HEK293 (cell line): ENCODE data around the gene EEF1AKMT3.

Source experiments
- CTCF ChIP-seq: fragments of 450-650 bp; formaldehyde crosslinking; IDR thresholded peaks from 2 replicates; pipeline ENCODE4 v1.5.1; 2016; ENCODE audit warnings: missing biosample characterization, missing genetic modification characterization
- ZNF274 ChIP-seq, 2 experiments: fragments of 200-500 bp in 1 of 2; fragments of 450-650 bp in 1 of 2; sonication (Bioruptor generic) in 1 of 2; formaldehyde crosslinking in 1 of 2; IDR thresholded peaks; 2 replicates each; pipeline versions ENCODE4 v1.5.1 to v1.6.1; 2014 to 2016; ENCODE audit warnings: borderline replicate concordance in 1 of 2, inconsistent platforms in 1 of 2, low read length in 1 of 2, missing biosample characterization in 1 of 2, missing genetic modification characterization in 1 of 2

GRCh38 chr12:57806677-57807076 is 34.3 kb downstream of the EEF1AKMT3 start:
- TF ChIP-seq ZNF274 (IDR thresholded peaks at IDR 0.05; ENCODE audit: low read length) (no peak), ZNF274 (tag by site-specific recombination; IDR thresholded peaks at IDR 0.05; ENCODE audit: borderline replicate concordance) (no peak), CTCF (tag by site-specific recombination) (no peak)
